HepG2 (cell line): ENCODE measurements around the gene SNIP1. TPM values are rescaled to one million over a fixed set of nuclear protein-coding genes. Genes with fewer than 3 reads are reported as not detected.

Experiments used
- DMAP1 ChIP-seq: IDR thresholded peaks from 2 replicates; pipeline ENCODE4 v1.6.1; 2016
- GMEB2 ChIP-seq: IDR thresholded peaks from 2 replicates; pipeline ENCODE4 v1.6.1; 2016; ENCODE audit warnings: missing biosample characterization, missing genetic modification reagents, low read depth
- PLSCR1 ChIP-seq: sonication (generic); formaldehyde crosslinking; IDR thresholded peaks from 2 replicates; pipeline ENCODE4 v1.5.0; 2020; ENCODE audit warnings: missing genetic modification reagents, mild to moderate bottlenecking, borderline replicate concordance
- RFX1 ChIP-seq: fragments of 450-650 bp; IDR thresholded peaks from 2 replicates; pipeline ENCODE4 v1.6.1; 2017
- SALL1 ChIP-seq: sonication (generic); formaldehyde crosslinking; IDR thresholded peaks from 2 replicates; pipeline ENCODE4 v1.8.0; 2022; ENCODE audit warnings: mild to moderate bottlenecking, missing genetic modification reagents
- SKI ChIP-seq: fragments of 450-650 bp; IDR thresholded peaks from one replicate; pipeline ENCODE4 v1.6.1; 2018; ENCODE audit warnings: mild to moderate bottlenecking; ENCODE audit not compliant: partially characterized antibody
- SMAD1 ChIP-seq: sonication (generic); formaldehyde crosslinking; IDR thresholded peaks from 2 replicates; pipeline ENCODE4 v1.4.0; 2020; ENCODE audit warnings: missing genetic modification reagents, low read depth, mild to moderate bottlenecking, borderline replicate concordance
- UBTF ChIP-seq: sonication (generic); formaldehyde crosslinking; IDR thresholded peaks from 2 replicates; pipeline ENCODE4 v1.4.0; 2020; ENCODE audit warnings: mild to moderate bottlenecking, missing genetic modification reagents
- ZNF124 ChIP-seq: sonication (generic); formaldehyde crosslinking; IDR thresholded peaks from 2 replicates; pipeline ENCODE4 v1.4.0; 2020; ENCODE audit warnings: missing genetic modification reagents
- ZNF142 ChIP-seq: sonication (generic); formaldehyde crosslinking; IDR thresholded peaks from 2 replicates; pipeline ENCODE4 v1.4.0; 2020; ENCODE audit warnings: missing genetic modification reagents
- ZNF33B ChIP-seq: sonication (generic); formaldehyde crosslinking; IDR thresholded peaks from 2 replicates; pipeline ENCODE4 v1.5.1; 2020; ENCODE audit warnings: mild to moderate bottlenecking, missing genetic modification reagents
- ZNF367 ChIP-seq: sonication (generic); formaldehyde crosslinking; IDR thresholded peaks from 2 replicates; pipeline ENCODE4 v1.4.0; 2020; ENCODE audit warnings: missing genetic modification reagents, borderline replicate concordance
- ZNF841 ChIP-seq: sonication (generic); formaldehyde crosslinking; IDR thresholded peaks from 2 replicates; pipeline ENCODE4 v1.8.1; 2023; ENCODE audit warnings: missing genetic modification reagents, borderline replicate concordance
- ZNF850 ChIP-seq: sonication (generic); formaldehyde crosslinking; conservative IDR thresholded peaks from 2 replicates; pipeline ENCODE4 v1.9.0; 2021; ENCODE audit warnings: mild to moderate bottlenecking, missing genetic modification reagents
- ZNF883 ChIP-seq: sonication (generic); formaldehyde crosslinking; IDR thresholded peaks from 2 replicates; pipeline ENCODE4 v1.5.1; 2020; ENCODE audit warnings: mild to moderate bottlenecking, missing genetic modification reagents; ENCODE audit errors: not compliant biosample characterization
- ZSCAN12 ChIP-seq: sonication (generic); formaldehyde crosslinking; IDR thresholded peaks from 2 replicates; pipeline ENCODE4 v1.9.0; 2021; ENCODE audit warnings: mild to moderate bottlenecking, missing genetic modification reagents
- ZSCAN25 ChIP-seq: sonication (generic); formaldehyde crosslinking; IDR thresholded peaks from 2 replicates; pipeline ENCODE4 v1.8.0; 2022; ENCODE audit warnings: mild to moderate bottlenecking, missing genetic modification reagents
- polyA plus RNA-seq, 8 experiments: library from polyadenylated mRNA; depleted of rRNA in 3 of 8; stranded (reverse) in 7 of 8; unstranded in 1 of 8; fragments of >200 nt; fragmentation: Illumina TruSeq in 4 of 8; extraction: Trizol in 4 of 8; gene quantifications; 2 replicates each; pipeline versions ENCODE4 v1.2.1 to v1.2.3, GENCODE V29; 2011 to 2016; ENCODE audit warnings: low read depth in 4 of 8, missing spikeins in 1 of 8, mixed read lengths in 1 of 8; ENCODE audit not compliant: insufficient read depth in 1 of 8
- total RNA-seq, 5 experiments: library from RNA; depleted of rRNA; stranded (reverse); fragments of >200 nt; fragmentation: Illumina TruSeq; extraction: Trizol; gene quantifications; 2 replicates each; pipeline ENCODE4 v1.2.3, GENCODE V29; 2016; ENCODE audit warnings: low read depth in 1 of 5

The SNIP1 gene
- total and polyA plus RNA-seq, 2 of the 13 experiments (the other 11 are each of a cell fraction or from before 2014, with no cell fraction given): 5.5 to 11.2 TPM

GRCh38 chr1:37595440-37596181, 41.5 kb upstream of the SNIP1 start, which contains the start of gene GNL2 (continued):
- TF ChIP-seq GMEB2 (CRISPR knock-in tag) (0 out of 2 replicates have a peak, but pooled peaks have one; percentile 33), SMAD1 (CRISPR knock-in tag) (peak; percentile 90; the same call in 1 of the 2 replicates), SKI (peak; percentile 96), SALL1 (CRISPR knock-in tag) (peak; percentile 88), ZNF850 (CRISPR knock-in tag) (no peak), ZNF142 (peak; percentile 84), ZSCAN25 (CRISPR knock-in tag) (peak; percentile 40; the same call in 1 of the 2 replicates), ZNF841 (CRISPR knock-in tag) (no peak), ZSCAN12 (no peak), PLSCR1 (no peak), UBTF (CRISPR knock-in tag) (peak; percentile 57; the same call in 1 of the 2 replicates), ZNF367 (CRISPR knock-in tag) (no peak), ZNF883 (CRISPR knock-in tag) (peak; percentile 68), RFX1 (peak; percentile 87), DMAP1 (peak; percentile 97), ZNF33B (CRISPR knock-in tag) (no peak), ZNF124 (CRISPR knock-in tag) (no peak)
